BJ (cell line): ENCODE results near the gene NAV2. TPM values are rescaled to one million over a fixed set of nuclear protein-coding genes. Genes with fewer than 3 reads are reported as not detected.
A peak's percentile ranks its signal among the peaks of the same experiment; 100 is the strongest.

Source experiments
- CTCF ChIA-PET: fragments of 350-600 bp; formaldehyde crosslinking; extraction: SDS; loops from one replicate; lab custom pipeline; 2021; ENCODE audit warnings: antibody characterized with exemption, inconsistent platforms; lab: Yijun Ruan, JAX
- POLR2A ChIA-PET: fragments of 300-600 bp; sonication (Branson Sonifier 250); formaldehyde crosslinking; extraction: SDS; loops from one replicate; lab custom pipeline; 2021; ENCODE audit warnings: antibody characterized with exemption; lab: Charles Lee
- DNase-seq: peaks from one replicate; pipeline ENCODE4 v3.0.0-alpha.2; 2011; ENCODE audit warnings: low read depth
- H3K27me3 ChIP-seq: 2 replicates; pipeline ENCODE4 v1.6.0; 2011; ENCODE audit warnings: low read length; ENCODE audit not compliant: control insufficient read depth, insufficient read depth
- H3K36me3 ChIP-seq: 2 replicates; pipeline ENCODE4 v1.5.1; 2011; ENCODE audit warnings: low read length; ENCODE audit not compliant: control insufficient read depth, insufficient read depth
- H3K4me3 ChIP-seq: 2 replicates; pipeline ENCODE4 v1.5.1; 2011; ENCODE audit warnings: low read depth, mild to moderate bottlenecking, control low read depth, low read length
- polyA plus RNA-seq: library from polyadenylated mRNA; depleted of rRNA; stranded (reverse); fragments of >200 nt; gene quantifications from 2 replicates; pipeline ENCODE4 v1.2.3, GENCODE V29; 2011
- TF ChIP-seq, protein P1 (sequence below): IDR thresholded peaks from 2 replicates; pipeline ENCODE4 v1.5.1; 2011; ENCODE audit warnings: low read depth, mild to moderate bottlenecking, control low read depth, inconsistent platforms, low read length, moderate library complexity; ENCODE audit not compliant: insufficient read depth

The NAV2 gene
- polyA plus RNA-seq, 1 experiment = 6.1 TPM

DNA sequence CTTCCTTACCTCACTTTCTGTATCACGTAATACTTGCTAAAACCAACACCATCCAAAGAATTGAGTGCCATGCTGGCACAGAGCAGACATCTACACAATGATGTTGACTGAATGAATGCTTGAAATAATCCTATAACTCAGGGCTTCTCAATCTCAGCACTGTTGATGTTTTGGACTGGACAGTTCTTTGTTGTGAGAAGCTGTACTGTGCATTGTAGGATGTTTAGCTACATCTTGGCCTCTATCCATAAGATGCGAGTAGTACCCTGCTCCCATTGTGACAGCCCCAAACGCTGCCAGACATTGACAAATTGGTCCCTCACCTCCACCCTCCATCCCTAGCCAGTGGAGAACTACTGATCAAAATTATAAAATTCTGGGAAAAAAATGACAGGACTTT, 153.4 kb downstream of the NAV2 start:
- CTCF ChIA-PET = no interaction called here
- no peak for DNase-seq
- Histone ChIP-seq H3K4me3 (no peak overlapping the region), H3K27me3 (no peaks in the 10 kb centered on the region), H3K36me3 (no peaks in the 10 kb centered on the region; the same call in 1 of the 2 replicates)
- POLR2A ChIA-PET = no interaction called here
- TF ChIP-seq, protein P1, sequence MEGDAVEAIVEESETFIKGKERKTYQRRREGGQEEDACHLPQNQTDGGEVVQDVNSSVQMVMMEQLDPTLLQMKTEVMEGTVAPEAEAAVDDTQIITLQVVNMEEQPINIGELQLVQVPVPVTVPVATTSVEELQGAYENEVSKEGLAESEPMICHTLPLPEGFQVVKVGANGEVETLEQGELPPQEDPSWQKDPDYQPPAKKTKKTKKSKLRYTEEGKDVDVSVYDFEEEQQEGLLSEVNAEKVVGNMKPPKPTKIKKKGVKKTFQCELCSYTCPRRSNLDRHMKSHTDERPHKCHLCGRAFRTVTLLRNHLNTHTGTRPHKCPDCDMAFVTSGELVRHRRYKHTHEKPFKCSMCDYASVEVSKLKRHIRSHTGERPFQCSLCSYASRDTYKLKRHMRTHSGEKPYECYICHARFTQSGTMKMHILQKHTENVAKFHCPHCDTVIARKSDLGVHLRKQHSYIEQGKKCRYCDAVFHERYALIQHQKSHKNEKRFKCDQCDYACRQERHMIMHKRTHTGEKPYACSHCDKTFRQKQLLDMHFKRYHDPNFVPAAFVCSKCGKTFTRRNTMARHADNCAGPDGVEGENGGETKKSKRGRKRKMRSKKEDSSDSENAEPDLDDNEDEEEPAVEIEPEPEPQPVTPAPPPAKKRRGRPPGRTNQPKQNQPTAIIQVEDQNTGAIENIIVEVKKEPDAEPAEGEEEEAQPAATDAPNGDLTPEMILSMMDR = no peak

DNA sequence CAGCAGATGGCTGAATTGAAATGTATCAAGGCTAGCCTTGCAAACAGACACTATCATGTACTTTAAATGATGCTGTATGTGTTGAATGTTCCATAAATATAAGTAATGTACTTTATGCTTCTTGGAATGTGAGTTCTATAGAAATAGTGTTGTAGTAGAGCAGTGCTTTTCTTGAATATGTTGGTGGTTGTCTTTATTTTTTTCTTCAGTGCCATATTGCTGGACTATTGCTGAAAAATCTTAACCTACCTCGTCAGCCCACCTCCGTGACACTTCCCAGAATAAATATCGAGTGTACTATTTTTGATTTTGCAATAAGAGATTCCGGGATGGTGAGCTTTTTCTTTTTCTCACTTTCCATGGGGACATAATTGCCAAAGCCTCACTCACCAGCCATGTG, 153.9 kb downstream of the NAV2 start:
- Histone ChIP-seq H3K27me3 (no peaks in the 10 kb centered on the region), H3K36me3 (no peaks in the 10 kb centered on the region; the same call in 1 of the 2 replicates), H3K4me3 (no peak overlapping the region)
- TF ChIP-seq, protein P1 = no peak
- no peak for DNase-seq
- ChIA-PET CTCF (no interaction called here), POLR2A (no interaction called here)

DNA sequence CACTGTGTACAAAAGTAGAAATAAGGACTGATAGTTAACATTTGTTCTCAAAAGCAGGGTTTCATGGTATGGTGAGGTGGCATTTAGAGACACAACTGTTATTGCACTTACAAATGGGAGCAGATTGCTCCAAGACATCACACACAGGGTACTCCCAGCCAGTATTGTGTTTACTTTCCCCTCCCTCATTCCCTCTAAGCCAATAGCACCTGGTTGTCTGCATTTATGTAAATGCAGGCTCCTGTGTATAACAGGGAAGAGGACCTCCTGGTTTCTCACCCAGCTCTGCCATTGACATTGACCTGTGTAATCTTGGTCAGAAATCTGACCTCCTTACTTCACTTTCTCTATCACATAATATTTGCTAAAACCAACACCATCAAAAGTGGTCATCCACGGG, 154.4 kb downstream of the NAV2 start:
- H3K4me3 ChIP-seq = no peak overlapping the region
- no peaks in the 10 kb centered on the region for H3K27me3 ChIP-seq
- TF ChIP-seq, protein P1 = no peak
- ChIA-PET POLR2A (no interaction called here), CTCF (no interaction called here)
- no peaks in the 10 kb centered on the region; the same call in 1 of the 2 replicates for H3K36me3 ChIP-seq
- DNase-seq = no peak

DNA sequence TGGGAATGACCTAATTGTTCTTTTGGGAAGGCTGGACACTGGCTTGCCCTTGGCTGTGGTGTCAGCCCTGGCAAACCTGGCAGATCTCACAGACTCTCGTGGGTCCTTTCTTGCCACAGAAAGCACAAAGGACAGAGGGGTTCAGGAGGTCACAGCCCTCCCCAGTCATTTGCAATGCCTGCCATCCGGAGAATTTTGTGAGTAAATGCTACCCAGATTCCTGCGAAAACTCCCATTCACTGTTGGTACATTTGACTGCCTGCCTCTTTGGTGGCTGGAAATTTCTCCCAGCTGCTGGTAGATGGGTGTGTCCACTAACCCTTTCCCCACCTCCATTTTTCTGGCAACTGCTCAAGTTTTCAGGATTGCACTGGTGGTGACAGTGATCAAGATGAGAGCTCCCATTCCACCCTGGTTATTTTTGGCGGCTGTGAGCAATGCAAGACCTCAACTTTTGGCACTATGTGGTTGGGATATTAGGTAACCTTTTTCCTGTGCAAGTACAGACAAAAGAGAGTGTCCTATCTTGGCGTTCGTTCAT, 155.7 kb downstream of the NAV2 start:
- ChIA-PET POLR2A (no interaction called here), CTCF (no interaction called here)
- DNase-seq = peak; percentile 66
- Histone ChIP-seq H3K36me3 (no peaks in the 10 kb centered on the region; the same call in 1 of the 2 replicates), H3K27me3 (no peaks in the 10 kb centered on the region), H3K4me3 (no peak overlapping the region)
- TF ChIP-seq, protein P1 = no peak

DNA sequence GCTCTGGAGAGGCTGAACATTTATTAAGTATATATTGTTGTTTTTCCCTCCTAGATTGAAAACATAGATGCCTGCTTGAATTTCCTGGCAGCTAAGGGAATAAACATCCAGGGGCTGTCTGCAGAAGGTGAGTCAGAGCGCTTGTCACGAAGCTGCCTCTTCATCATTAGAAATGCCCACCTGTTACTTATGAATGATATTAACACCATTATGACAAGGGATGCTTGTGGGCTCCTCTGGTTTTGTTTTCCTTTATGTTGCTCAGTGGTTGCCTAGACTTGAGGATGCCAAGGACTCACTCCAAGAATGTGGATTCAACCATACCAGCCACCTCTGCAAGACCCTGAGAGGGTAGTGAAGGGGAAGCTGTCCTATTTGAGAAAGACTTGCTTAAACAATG, 156.2 kb downstream of the NAV2 start:
- no peak for DNase-seq
- Histone ChIP-seq H3K36me3 (no peaks in the 10 kb centered on the region; the same call in 1 of the 2 replicates), H3K4me3 (no peak overlapping the region), H3K27me3 (no peaks in the 10 kb centered on the region)
- TF ChIP-seq, protein P1 = no peak
- CTCF ChIA-PET = no interaction called here
- POLR2A ChIA-PET = no interaction called here
